HEK293T (cell line): ENCODE results near the gene RPL18A.

Source experiments
- CTCF ChIA-PET: fragments of 350-600 bp; formaldehyde crosslinking; extraction: SDS; loops from one replicate; lab custom pipeline; 2021; ENCODE audit warnings: antibody characterized with exemption, inconsistent platforms; lab: Yijun Ruan, JAX
- POLR2A ChIA-PET: fragments of 350-600 bp; formaldehyde crosslinking; extraction: SDS; loops from one replicate; lab custom pipeline; 2020; ENCODE audit warnings: antibody characterized with exemption, inconsistent platforms; lab: Yijun Ruan, JAX
- DNase-seq: peaks from one replicate; pipeline ENCODE4 v3.0.0; 2012; ENCODE audit warnings: mixed read lengths; ENCODE audit errors: extremely low spot score
- ARNT ChIP-seq: fragments of 450-650 bp; IDR thresholded peaks from 2 replicates; pipeline ENCODE4 v1.6.1; 2017; ENCODE audit warnings: mild to moderate bottlenecking
- BHLHE40 ChIP-seq: fragments of 450-650 bp; IDR thresholded peaks from 2 replicates; pipeline ENCODE4 v1.6.1; 2016; ENCODE audit warnings: mild to moderate bottlenecking, moderate library complexity, borderline replicate concordance
- CTBP1 ChIP-seq: fragments of 450-650 bp; IDR thresholded peaks from 2 replicates; pipeline ENCODE4 v1.6.1; 2016; ENCODE audit warnings: borderline replicate concordance
- ELF4 ChIP-seq: fragments of 450-650 bp; IDR thresholded peaks from 2 replicates; pipeline ENCODE4 v1.6.1; 2017; ENCODE audit warnings: antibody characterized with exemption
- FOXA1 ChIP-seq: fragments of 450-650 bp; IDR thresholded peaks from 2 replicates; pipeline ENCODE4 v1.6.1; 2016; ENCODE audit warnings: mild to moderate bottlenecking
- FOXK2 ChIP-seq: fragments of 450-650 bp; IDR thresholded peaks from 2 replicates; pipeline ENCODE4 v1.6.1; 2016; ENCODE audit warnings: mild to moderate bottlenecking
- FOXM1 ChIP-seq: fragments of 450-650 bp; IDR thresholded peaks from 2 replicates; pipeline ENCODE4 v1.6.1; 2017; ENCODE audit warnings: mild to moderate bottlenecking, borderline replicate concordance
- HDGF ChIP-seq: fragments of 450-650 bp; IDR thresholded peaks from 2 replicates; pipeline ENCODE4 v1.6.1; 2017; ENCODE audit warnings: antibody characterized with exemption, borderline replicate concordance
- L3MBTL2 ChIP-seq: fragments of 450-650 bp; conservative IDR thresholded peaks from 2 replicates; pipeline ENCODE4 v1.6.1; 2016; ENCODE audit warnings: mild to moderate bottlenecking
- LEF1 ChIP-seq: fragments of 450-650 bp; IDR thresholded peaks from 2 replicates; pipeline ENCODE4 v1.6.1; 2017; ENCODE audit warnings: mild to moderate bottlenecking, borderline replicate concordance
- NFRKB ChIP-seq: fragments of 450-650 bp; IDR thresholded peaks from 2 replicates; pipeline ENCODE4 v1.6.1; 2016; ENCODE audit warnings: mild to moderate bottlenecking, moderate library complexity
- SP1 ChIP-seq: fragments of 450-650 bp; IDR thresholded peaks from 2 replicates; pipeline ENCODE4 v1.6.1; 2017
- SUZ12 ChIP-seq: fragments of 450-650 bp; IDR thresholded peaks from 2 replicates; pipeline ENCODE4 v1.6.1; 2016; ENCODE audit warnings: mild to moderate bottlenecking
- TARDBP ChIP-seq: fragments of 450-650 bp; IDR thresholded peaks from 2 replicates; pipeline ENCODE4 v1.6.1; 2016
- ZNF384 ChIP-seq: fragments of 450-650 bp; IDR thresholded peaks from 2 replicates; pipeline ENCODE4 v1.6.1; 2016
- TF ChIP-seq, protein P1 (sequence below): fragments of 450-650 bp; IDR thresholded peaks from 2 replicates; pipeline ENCODE4 v1.6.1; 2016

The RPL18A gene

DNA sequence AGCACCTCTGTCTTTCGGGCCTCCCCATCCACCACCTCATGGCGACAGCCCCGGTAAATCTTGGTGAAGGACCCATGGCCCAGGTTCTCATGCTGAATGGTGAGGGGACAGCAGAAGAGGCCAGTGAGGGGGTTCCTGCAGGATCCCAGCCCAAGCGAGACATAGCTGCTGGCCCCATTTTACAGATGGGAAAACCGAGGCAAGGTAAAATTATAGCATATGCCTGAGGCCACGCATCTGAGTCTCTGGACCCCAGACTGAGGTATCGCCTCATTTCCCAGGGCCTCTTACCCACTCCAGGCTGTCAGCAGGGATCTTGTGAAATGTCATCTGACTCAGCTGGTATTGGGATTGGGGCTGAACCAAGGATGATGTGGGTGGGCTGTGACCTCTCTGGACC, 21.7 kb upstream of the RPL18A start:
- no peak for DNase-seq
- ChIA-PET POLR2A (no interaction called here), CTCF (no interaction called here)
- TF ChIP-seq SP1 (no peak), TARDBP (no peak), ARNT (no peak), L3MBTL2 (no peak), SUZ12 (no peak), ZNF384 (no peak), CTBP1 (no peak), FOXK2 (no peak), FOXM1 (no peak), HDGF (no peak), FOXA1 (no peak), BHLHE40 (no peak), ELF4 (no peak), NFRKB (no peak), LEF1 (no peak)
- TF ChIP-seq, protein P1, sequence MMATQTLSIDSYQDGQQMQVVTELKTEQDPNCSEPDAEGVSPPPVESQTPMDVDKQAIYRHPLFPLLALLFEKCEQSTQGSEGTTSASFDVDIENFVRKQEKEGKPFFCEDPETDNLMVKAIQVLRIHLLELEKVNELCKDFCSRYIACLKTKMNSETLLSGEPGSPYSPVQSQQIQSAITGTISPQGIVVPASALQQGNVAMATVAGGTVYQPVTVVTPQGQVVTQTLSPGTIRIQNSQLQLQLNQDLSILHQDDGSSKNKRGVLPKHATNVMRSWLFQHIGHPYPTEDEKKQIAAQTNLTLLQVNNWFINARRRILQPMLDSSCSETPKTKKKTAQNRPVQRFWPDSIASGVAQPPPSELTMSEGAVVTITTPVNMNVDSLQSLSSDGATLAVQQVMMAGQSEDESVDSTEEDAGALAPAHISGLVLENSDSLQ, result no peak

- CTCF ChIA-PET, result no interaction called here
- TF ChIP-seq SP1 (no peak), FOXM1 (no peak), BHLHE40 (no peak), ARNT (no peak), SUZ12 (no peak), HDGF (no peak), FOXA1 (no peak), ELF4 (no peak), L3MBTL2 (no peak), FOXK2 (no peak), LEF1 (no peak)
- POLR2A ChIA-PET, result no interaction called here
These were observed 19.7 kb upstream of the RPL18A start for GRCh38 chr19:17840019-17840418.

GRCh38 chr19:17841371-17841809, 18.3 kb upstream of the RPL18A start:
- POLR2A ChIA-PET, result interaction anchor here (0.8 to 3.1 kb wide), 3 partner anchors 18 to 38 kb away, joined by 3 to 22 read pairs (median 3); partner anchors contain the start of gene RPL18A
- no peak for DNase-seq
- no peak for TF ChIP-seq LEF1
- TF ChIP-seq ZNF384, result no peak
- no peak for TF ChIP-seq BHLHE40
- no peak for TF ChIP-seq ARNT
- no peak for TF ChIP-seq NFRKB
- no peak for TF ChIP-seq CTBP1
- no peak for TF ChIP-seq L3MBTL2
- TF ChIP-seq HDGF, result no peak
- TF ChIP-seq FOXM1, result no peak
- TF ChIP-seq, protein P1, result no peak
- no peak for TF ChIP-seq SP1
- no peak for TF ChIP-seq ELF4
- no peak for TF ChIP-seq FOXA1
- no peak for TF ChIP-seq FOXK2
- TF ChIP-seq SUZ12, result no peak
- TF ChIP-seq TARDBP, result no peak
- CTCF ChIA-PET, result no interaction called here

More at GRCh38 chr19:17840019-17840418, 19.7 kb upstream of the RPL18A start:
- no peak for DNase-seq

DNA sequence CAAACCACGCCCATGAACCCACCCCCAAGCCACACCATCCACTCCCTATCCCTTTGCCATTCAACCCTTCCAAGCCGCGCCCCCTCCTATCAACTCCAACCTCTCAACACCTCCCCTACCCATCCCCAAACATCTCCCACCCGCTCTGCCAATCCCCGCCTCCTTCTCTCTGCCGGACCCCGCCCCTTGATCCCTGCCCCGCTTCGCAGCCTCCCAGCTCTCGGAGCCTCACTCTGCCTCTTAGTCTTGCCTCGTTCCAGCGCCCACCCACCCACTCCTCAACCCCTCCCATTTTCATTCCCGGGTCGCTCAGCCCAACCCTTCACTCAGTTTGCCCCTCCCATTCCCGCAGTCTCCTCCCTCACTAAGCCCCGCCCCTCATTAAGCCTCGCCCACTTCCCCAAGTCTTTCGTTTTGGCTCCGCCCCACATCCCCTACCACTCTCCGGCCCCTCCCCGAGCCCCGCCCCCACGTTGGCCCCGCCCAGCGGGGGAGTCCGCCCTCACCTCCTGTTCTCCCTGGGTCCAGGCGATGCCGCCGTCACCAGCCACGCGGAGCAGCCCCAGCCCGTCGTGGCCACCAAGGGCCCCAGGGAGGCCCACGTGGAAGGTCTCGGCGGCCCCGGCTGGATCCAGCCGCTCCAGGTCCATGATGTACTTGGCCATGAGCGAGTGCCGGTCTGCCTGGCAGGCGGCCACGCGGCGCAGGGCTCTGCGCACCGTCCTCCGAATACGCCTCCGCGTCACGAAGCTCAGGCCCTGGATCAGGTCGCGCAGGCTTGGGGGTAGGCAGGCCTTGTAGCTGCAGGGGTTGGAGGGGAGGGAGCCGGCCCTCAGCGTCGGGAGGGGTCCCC, 17.7 kb upstream of the RPL18A start:
- ChIA-PET POLR2A (interaction anchor here (1.0 to 3.1 kb wide), 3 partner anchors 9 to 38 kb away, joined by 3 to 22 read pairs (median 4); partner anchors contain the start of gene RPL18A), CTCF (no interaction called here)
- TF ChIP-seq FOXK2 (no peak), FOXM1 (no peak), ELF4 (no peak), NFRKB (no peak), SUZ12 (no peak), L3MBTL2 (peak; percentile 98), ZNF384 (no peak), HDGF (no peak; the same call in 1 of the 2 replicates), BHLHE40 (no peak), CTBP1 (no peak), TARDBP (no peak), FOXA1 (no peak), SP1 (peak; percentile 40; the same call in 1 of the 2 replicates)
- TF ChIP-seq, protein P1, result peak; percentile 84
- peak; percentile 97 for DNase-seq

DNA sequence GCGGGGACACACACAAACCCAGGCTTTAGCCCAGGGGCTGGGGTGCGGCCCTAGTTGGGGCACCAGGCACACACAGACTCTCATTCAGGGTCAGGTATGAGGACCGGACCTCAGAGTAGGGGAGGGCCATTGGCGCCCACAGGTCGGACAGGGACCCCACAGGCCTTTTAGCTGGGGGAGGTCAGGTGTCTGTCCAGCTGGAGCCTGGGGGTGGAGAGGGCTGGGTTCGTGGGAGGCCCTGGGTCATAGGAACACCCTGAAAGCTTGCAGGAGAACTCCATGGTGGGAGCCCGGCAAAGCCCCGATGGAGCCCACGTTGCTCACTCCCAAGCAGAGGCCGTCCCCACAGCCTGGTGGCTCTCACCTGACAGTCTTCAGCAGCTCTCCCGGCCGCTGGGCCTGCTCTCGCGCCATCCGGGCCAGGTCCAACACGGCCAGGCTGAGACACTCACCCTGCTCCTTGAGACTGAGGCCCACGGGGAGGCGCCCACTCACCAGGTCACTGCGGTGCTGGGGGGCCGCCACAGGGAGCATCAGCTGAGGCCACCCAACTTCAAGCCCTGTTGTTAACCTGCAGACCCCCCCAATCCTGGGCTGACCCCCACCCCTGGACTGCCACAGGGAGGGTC, 16.9 kb upstream of the RPL18A start:
- TF ChIP-seq FOXA1 (no peak), ARNT (no peak), ELF4 (no peak), HDGF (no peak), FOXM1 (no peak), CTBP1 (no peak), SP1 (no peak), L3MBTL2 (no peak), NFRKB (no peak), ZNF384 (no peak), LEF1 (no peak), BHLHE40 (no peak), SUZ12 (no peak), TARDBP (no peak), FOXK2 (no peak)
- TF ChIP-seq, protein P1, result no peak
- CTCF ChIA-PET, result no interaction called here
- DNase-seq, result no peak
- POLR2A ChIA-PET, result interaction anchor here (1.6 to 3.1 kb wide), 2 partner anchors 9 to 17 kb away, joined by 4 to 22 read pairs; partner anchors contain the start of gene RPL18A
